B cell (primary cell): ENCODE measurements around the gene INPP5B.

ENCODE experiments used
- CTCF ChIP-seq: fragments of 200-600 bp; IDR thresholded peaks from one replicate; pipeline ENCODE4 v1.8.0; 2022; ENCODE audit warnings: antibody characterized with exemption, mild to moderate bottlenecking
- EZH2 ChIP-seq: IDR thresholded peaks from 2 replicates; pipeline ENCODE4 v1.6.1; 2012; ENCODE audit warnings: borderline replicate concordance, low read depth, mild to moderate bottlenecking, moderate library complexity, low read length; ENCODE audit not compliant: insufficient read depth, poor library complexity, severe bottlenecking

- TF ChIP-seq CTCF (no peak), EZH2 (no peak)
Observed at GRCh38 chr1:37824001-37824400, 122.9 kb downstream of the INPP5B start.
